Measurements from ENCODE around the gene TRPT1.
"Not testable (repeated sequence)": the region's sequence is repeated elsewhere in the genome, so short reads cannot be mapped to it uniquely, and the experiment has no call there.

- peak in 2 of 7 experiments; percentile 1 to 15 for TF ChIP-seq CTCF (IDR thresholded peaks at IDR 0.05)
- TF ChIP-seq POLR2A (IDR thresholded peaks at IDR 0.05) = not testable (repeated sequence)
Measured at GRCh38 chr11:64246621-64246870, 20.6 kb upstream of the TRPT1 start.
